ENCODE data around the gene ZNF496.

DNA sequence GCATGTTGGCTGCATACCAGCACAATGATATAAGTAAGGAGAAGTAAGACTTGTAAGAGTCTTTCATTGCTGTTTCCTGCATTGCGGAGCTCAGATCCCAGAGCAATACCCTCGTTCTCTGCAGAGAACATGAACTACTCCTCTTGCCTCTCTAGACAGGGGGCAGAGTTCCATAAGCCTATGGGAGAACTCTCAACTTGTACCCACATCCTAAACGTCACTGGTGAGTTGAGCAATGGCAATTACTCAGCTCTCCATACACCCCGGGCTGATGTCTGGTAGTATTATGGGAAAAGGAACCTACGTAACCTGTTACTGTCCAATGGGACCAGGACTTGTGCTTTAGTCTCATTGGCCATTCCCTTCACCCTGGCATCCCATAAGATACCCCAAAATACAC is 27.3 kb upstream of the ZNF496 start:
- TF ChIP-seq CTCF (IDR thresholded peaks at IDR 0.05): no peak
- no peak for TF ChIP-seq POLR2A (IDR thresholded peaks at IDR 0.05)
